Endothelial cell of umbilical vein (primary cell): ENCODE results near the gene SRGAP1. TPM values are rescaled to one million over a fixed set of nuclear protein-coding genes. Genes with fewer than 3 reads are reported as not detected.

ENCODE experiments used
- BruUV-seq: library from RNA; stranded (reverse); fragments of 400-500 nt; replicated peaks from 2 replicates; lab custom pipeline; 2021; lab: Mats Ljungman, UMichigan
- CTCF ChIA-PET: fragments of 300-600, 350-600 bp; sonication (Branson Sonifier 250); formaldehyde crosslinking; loops from one replicate; lab custom pipeline; 2021; ENCODE audit warnings: antibody characterized with exemption, inconsistent platforms; lab: Charles Lee
- POLR2A ChIA-PET: fragments of 300-600, 350-600 bp; sonication (Branson Sonifier 250); formaldehyde crosslinking; loops from one replicate; lab custom pipeline; 2021; ENCODE audit warnings: antibody characterized with exemption, inconsistent platforms; lab: Charles Lee
- DNase-seq: peaks from one replicate; pipeline ENCODE4 v3.0.0-alpha.2; 2011; ENCODE audit warnings: low read depth, low spot score
- FAIRE-seq: peaks from 2 replicates; lab custom pipeline; 2011; peaks lifted over from hg19 to GRCh38; lab: Jason Lieb, UNC
- H2AFZ ChIP-seq: 2 replicates; pipeline ENCODE4 v1.6.0; 2012; ENCODE audit warnings: low read depth, low read length, control low read depth, inconsistent platforms
- H3K27ac ChIP-seq: 2 replicates; pipeline ENCODE4 v1.5.1; 2011; ENCODE audit warnings: low read depth, mild to moderate bottlenecking, control low read depth, low read length, moderate library complexity; ENCODE audit not compliant: insufficient read depth
- H3K27me3 ChIP-seq, 2 experiments: 2 replicates each; pipeline versions ENCODE4 v1.6.0 to v1.6.1; 2011; ENCODE audit warnings: low read length in 2 of 2, mixed read lengths in 1 of 2; ENCODE audit not compliant: control insufficient read depth in 2 of 2, insufficient read depth in 2 of 2
- H3K36me3 ChIP-seq, 2 experiments: 2 replicates in 1 of 2; 3 replicates in 1 of 2; pipeline ENCODE4 v1.5.1; 2011; ENCODE audit warnings: low read length in 2 of 2, mild to moderate bottlenecking in 1 of 2, moderate library complexity in 1 of 2; ENCODE audit not compliant: control insufficient read depth in 2 of 2, insufficient read depth in 2 of 2; ENCODE audit errors: extremely low read depth in 1 of 2
- H3K4me1 ChIP-seq: 3 replicates; pipeline ENCODE4 v1.5.1; 2011; ENCODE audit warnings: mild to moderate bottlenecking, low read length; ENCODE audit not compliant: control insufficient read depth, insufficient read depth; ENCODE audit errors: extremely low read depth
- H3K4me2 ChIP-seq: 2 replicates; pipeline ENCODE4 v1.6.1; 2011; ENCODE audit warnings: low read length, control low read depth, mixed read lengths; ENCODE audit not compliant: insufficient read depth
- H3K4me3 ChIP-seq, 3 experiments: fragments of 200-600 bp in 1 of 3; sonication (generic), shearing (Covaris generic) in 1 of 3; replicated peaks in 1 of 3; 2 replicates each; pipeline ENCODE4 v1.5.1; 2011 to 2016; ENCODE audit warnings: control low read depth in 3 of 3, low read length in 3 of 3, mild to moderate bottlenecking in 2 of 3, inconsistent platforms in 1 of 3, low read depth in 1 of 3, moderate library complexity in 1 of 3; ENCODE audit not compliant: insufficient read depth in 1 of 3
- H3K79me2 ChIP-seq: 2 replicates; pipeline ENCODE4 v1.6.0; 2012; ENCODE audit warnings: low read length, inconsistent platforms; ENCODE audit not compliant: control insufficient read depth, insufficient read depth
- H3K9ac ChIP-seq: replicated peaks from 2 replicates; pipeline ENCODE3; 2011; ENCODE audit warnings: low read length, control low read depth; ENCODE audit not compliant: insufficient read depth; ENCODE audit errors: extremely low read depth
- H3K9me1 ChIP-seq: replicated peaks from 3 replicates; pipeline ENCODE4 v1.6.0; 2011; ENCODE audit warnings: mild to moderate bottlenecking, low read length; ENCODE audit not compliant: control insufficient read depth, insufficient read depth; ENCODE audit errors: extremely low read depth
- H3K9me3 ChIP-seq: replicated peaks from 2 replicates; pipeline ENCODE4 v1.5.1; 2012; ENCODE audit warnings: low read length, inconsistent platforms; ENCODE audit not compliant: control insufficient read depth, insufficient read depth
- H4K20me1 ChIP-seq: replicated peaks from 2 replicates; pipeline ENCODE3; 2011; ENCODE audit warnings: mild to moderate bottlenecking, low read length; ENCODE audit not compliant: control insufficient read depth, insufficient read depth; ENCODE audit errors: extremely low read depth
- CTCF ChIP-seq, 2 donors: IDR thresholded peaks; 1 replicate in 1 of 2; 2 replicates in 1 of 2; pipeline ENCODE4 v1.5.1; 2011; ENCODE audit warnings: low read length in 2 of 2, mild to moderate bottlenecking in 2 of 2, moderate library complexity in 2 of 2, control low read depth in 1 of 2, inconsistent platforms in 1 of 2, low read depth in 1 of 2; ENCODE audit not compliant: insufficient read depth in 1 of 2; ENCODE audit errors: extremely low read depth in 1 of 2
- EZH2 ChIP-seq: IDR thresholded peaks from 2 replicates; pipeline ENCODE4 v1.6.1; 2012; ENCODE audit warnings: borderline replicate concordance, low read depth, mild to moderate bottlenecking, moderate library complexity, low read length, inconsistent platforms; ENCODE audit not compliant: severe bottlenecking
- FOS ChIP-seq: IDR thresholded peaks from 2 replicates; pipeline ENCODE4 v1.6.1; 2011; ENCODE audit warnings: mild to moderate bottlenecking, low read length, moderate library complexity, borderline replicate concordance; ENCODE audit not compliant: insufficient read depth
- GATA2 ChIP-seq: IDR thresholded peaks from 2 replicates; pipeline ENCODE4 v1.7.0; 2011; ENCODE audit warnings: low read depth, mild to moderate bottlenecking, moderate library complexity, mixed read lengths, low read length; ENCODE audit not compliant: insufficient read length, insufficient read depth
- JUN ChIP-seq: IDR thresholded peaks from 2 replicates; pipeline ENCODE4 v1.6.1; 2011; ENCODE audit warnings: borderline replicate concordance, low read depth; ENCODE audit not compliant: insufficient read length, insufficient read depth
- MAX ChIP-seq: IDR thresholded peaks from 2 replicates; pipeline ENCODE4 v1.6.1; 2011; ENCODE audit not compliant: insufficient read depth, insufficient read length
- MYC ChIP-seq: IDR thresholded peaks from one replicate; pipeline ENCODE4 v1.6.1; 2011; ENCODE audit warnings: mild to moderate bottlenecking, low read depth, low read length
- POLR2A ChIP-seq: IDR thresholded peaks from 2 replicates; pipeline ENCODE4 v1.6.1; 2012; ENCODE audit warnings: low read depth, mild to moderate bottlenecking, control low read depth, low read length
- POLR2AphosphoS5 ChIP-seq: IDR thresholded peaks from 2 replicates; pipeline ENCODE4 v1.6.1; 2012; ENCODE audit warnings: low read depth, mild to moderate bottlenecking, control low read depth, low read length, moderate library complexity; ENCODE audit not compliant: insufficient read depth
- dilution Hi-C: fragments of 300-500 bp; cut with MboI; formaldehyde crosslinking; loops from one replicate; pipeline ENCODE4 v1.15.0; 2019; ENCODE audit warnings: low sequenced_read_pairs; ENCODE audit not compliant: extremely low pct_ligation_motif_present
- intact Hi-C: fragments of 100-400 bp; cut with micrococcal nuclease; formaldehyde crosslinking; loops from one replicate; pipeline ENCODE4 v1.10.0; 2022
- polyA plus RNA-seq, 4 experiments: library from polyadenylated mRNA; depleted of rRNA in 3 of 4; stranded (reverse) in 3 of 4; unstranded in 1 of 4; fragments of >200 nt; gene quantifications; 2 replicates each; pipeline versions ENCODE4 v1.2.1 to v1.2.3, GENCODE V29; 2011 to 2012; ENCODE audit warnings: missing spikeins in 1 of 4
- total RNA-seq: library from RNA; stranded (reverse); gene quantifications from 2 replicates; pipeline ENCODE4 v1.2.3, GENCODE V29; 2021

SRGAP1 gene
- total and polyA plus RNA-seq, 2 donors (not counting 3 experiments of a cell fraction or from before 2014, with no cell fraction given), result 4.9 to 16.3 TPM

GRCh38 chr12:63867053-63867452 lies 22.6 kb downstream of the SRGAP1 start:
- dilution Hi-C loops, result no loop called here

More at GRCh38 chr12:63867053-63867452, 22.6 kb downstream of the SRGAP1 start:
- Histone ChIP-seq H3K4me1 (peaks cover 5% of the 10 kb centered on the region), H3K9ac (no peak overlapping the region), H3K4me2 (no peak overlapping the region), H3K36me3 (no peaks in the 10 kb centered on the region), H4K20me1 (no peaks in the 10 kb centered on the region), H3K27me3 (no peaks in the 10 kb centered on the region), H2AFZ (no peak overlapping the region), H3K27ac (no peak overlapping the region), H3K9me3 (no peaks in the 10 kb centered on the region), H3K9me1 (no peaks in the 10 kb centered on the region), H3K4me3 (no peak overlapping the region), H3K79me2 (peaks cover 36% of the 10 kb centered on the region)
- FAIRE-seq, result no peak
- DNase-seq, result no peak
- TF ChIP-seq GATA2, result no peak
- TF ChIP-seq FOS, result no peak
- TF ChIP-seq JUN, result no peak
- no peak for TF ChIP-seq MYC
- TF ChIP-seq MAX, result no peak
- TF ChIP-seq CTCF (IDR thresholded peaks at IDR 0.05; ENCODE audit: extremely low read depth in 1 of 2, insufficient read depth in 1 of 2, low read depth in 1 of 2, low read length in 2 of 2), result no peak
- TF ChIP-seq POLR2A, result no peak
- no peak for TF ChIP-seq EZH2
- no peak for TF ChIP-seq POLR2AphosphoS5
- no TSS peak for BruUV-seq
- POLR2A ChIA-PET, result no interaction called here
- CTCF ChIA-PET, result interaction anchor here (1.1 kb wide), 1 partner anchor 19 kb away, joined by 3 read pairs; no protein-coding TSS in a partner anchor
- intact Hi-C loops, result no loop called here
